Neuronal stem cell (in vitro differentiated cells): ENCODE data around the gene ENTPD6.

ENCODE experiments used
- DNase-seq: peaks from one replicate; pipeline ENCODE4 v3.0.0-alpha.2; 2013; ENCODE audit warnings: low spot score
- H2AFZ ChIP-seq: one replicate; pipeline ENCODE4 v1.6.1; 2013; ENCODE audit warnings: mild to moderate bottlenecking, low read length, inconsistent platforms
- H2AK5ac ChIP-seq: 2 replicates; pipeline ENCODE4 v1.6.1; 2013; ENCODE audit warnings: low read depth, mild to moderate bottlenecking, inconsistent platforms, low read length, moderate library complexity, mixed read lengths
- H2BK120ac ChIP-seq: 2 replicates; pipeline ENCODE4 v1.6.1; 2013; ENCODE audit warnings: low read depth, mild to moderate bottlenecking, inconsistent platforms, low read length, moderate library complexity, mixed read lengths
- H2BK12ac ChIP-seq: one replicate; pipeline ENCODE4 v1.6.1; 2013; ENCODE audit warnings: low read length, inconsistent platforms
- H2BK15ac ChIP-seq: 2 replicates; pipeline ENCODE4 v1.6.1; 2013; ENCODE audit warnings: mild to moderate bottlenecking, low read length, inconsistent platforms, mixed read lengths
- H2BK5ac ChIP-seq: one replicate; pipeline ENCODE4 v1.6.1; 2013; ENCODE audit warnings: inconsistent platforms, mild to moderate bottlenecking, low read length, moderate library complexity
- H3K14ac ChIP-seq: one replicate; pipeline ENCODE4 v1.6.1; 2013; ENCODE audit warnings: low read length, inconsistent platforms
- H3K18ac ChIP-seq: 2 replicates; pipeline ENCODE4 v1.6.1; 2013; ENCODE audit warnings: low read length, inconsistent platforms
- H3K23ac ChIP-seq: 2 replicates; pipeline ENCODE4 v1.6.1; 2013; ENCODE audit warnings: low read depth, mild to moderate bottlenecking, mixed read lengths, low read length, inconsistent platforms; ENCODE audit not compliant: poor library complexity
- H3K27ac ChIP-seq: replicated peaks from 3 replicates; pipeline ENCODE4 v1.5.1; 2013; ENCODE audit warnings: low read length, inconsistent platforms
- H3K27me3 ChIP-seq, 3 experiments: 2 replicates each; pipeline ENCODE4 v1.6.1; 2013; ENCODE audit warnings: low read length in 3 of 3, mild to moderate bottlenecking in 2 of 3, inconsistent platforms in 1 of 3, low read depth in 1 of 3, mixed read lengths in 1 of 3, moderate library complexity in 1 of 3; ENCODE audit not compliant: control insufficient read depth in 3 of 3, insufficient read depth in 3 of 3
- H3K36me3 ChIP-seq, 2 donors: replicated peaks in 1 of 2; 2 replicates each; pipeline ENCODE4 v1.6.1; 2013; ENCODE audit warnings: low read length in 2 of 2; ENCODE audit not compliant: control insufficient read depth in 2 of 2, insufficient read depth in 2 of 2
- H3K4ac ChIP-seq: 2 replicates; pipeline ENCODE4 v1.6.1; 2013; ENCODE audit warnings: inconsistent platforms, mild to moderate bottlenecking, low read length, moderate library complexity
- H3K4me1 ChIP-seq, 2 donors: 1 replicate in 1 of 2; 2 replicates in 1 of 2; pipeline ENCODE4 v1.6.1; 2013; ENCODE audit warnings: low read length in 2 of 2, low read depth in 1 of 2; ENCODE audit not compliant: control insufficient read depth in 2 of 2, insufficient read depth in 1 of 2
- H3K4me2 ChIP-seq: one replicate; pipeline ENCODE4 v1.6.1; 2013; ENCODE audit warnings: mild to moderate bottlenecking, low read length, inconsistent platforms; ENCODE audit not compliant: insufficient read depth, poor library complexity, severe bottlenecking
- H3K4me3 ChIP-seq, 2 donors: 2 replicates each; pipeline ENCODE4 v1.5.1; 2013; ENCODE audit warnings: low read length in 2 of 2, mild to moderate bottlenecking in 2 of 2, inconsistent platforms in 1 of 2, moderate library complexity in 1 of 2
- H3K79me1 ChIP-seq: one replicate; pipeline ENCODE4 v1.6.1; 2013; ENCODE audit warnings: low read depth, mild to moderate bottlenecking, inconsistent platforms, low read length, moderate library complexity
- H3K9ac ChIP-seq: one replicate; pipeline ENCODE4 v1.6.1; 2013; ENCODE audit warnings: mild to moderate bottlenecking, low read depth, low read length, inconsistent platforms; ENCODE audit not compliant: poor library complexity
- H3K9me3 ChIP-seq, 2 donors: replicated peaks in 1 of 2; 2 replicates each; pipeline versions ENCODE3 to v1.6.1; 2013; ENCODE audit warnings: low read length in 2 of 2, mild to moderate bottlenecking in 2 of 2, inconsistent platforms in 1 of 2, low read depth in 1 of 2, mixed read lengths in 1 of 2, moderate library complexity in 1 of 2; ENCODE audit not compliant: control insufficient read depth in 2 of 2, insufficient read depth in 1 of 2
- H4K8ac ChIP-seq: one replicate; pipeline ENCODE4 v1.6.1; 2013; ENCODE audit warnings: low read depth, mild to moderate bottlenecking, inconsistent platforms, low read length, moderate library complexity
- H4K91ac ChIP-seq: one replicate; pipeline ENCODE4 v1.6.1; 2013; ENCODE audit warnings: low read length, low read depth, mild to moderate bottlenecking, inconsistent platforms; ENCODE audit not compliant: poor library complexity
- WGBS, 2 donors: extraction: QIAGEN DNeasy Blood & Tissue Kit; methylation state at CpG; one replicate each; pipeline ENCODE4 v1.1.7; 2013; ENCODE audit warnings: missing lambda C conversion rate in 2 of 2, mixed read lengths in 1 of 2; ENCODE audit not compliant: insufficient read length in 2 of 2, insufficient replicate concordance in 1 of 2; ENCODE audit errors: extremely low coverage in 2 of 2; 5-methylcytosine and 5-hydroxymethylcytosine counted together

ENTPD6 gene

GRCh38 chr20:25197183-25197869 is 1.8 kb downstream of the ENTPD6 start:
- Histone ChIP-seq H2AK5ac (no peak overlapping the region), H2BK12ac (no peak overlapping the region), H4K8ac (no peak overlapping the region), H2AFZ (no peak overlapping the region), H3K9me3 (peaks cover 0 to 8% of the 10 kb centered on the region in 2 donors), H3K4me1 (peaks cover 14 to 15% of the 10 kb centered on the region in 2 donors), H2BK5ac (no peak overlapping the region), H3K36me3 (peaks cover 0 to 7% of the 10 kb centered on the region in 2 donors), H2BK120ac (no peak overlapping the region), H3K79me1 (peaks cover 2% of the 10 kb centered on the region), H3K4ac (no peak overlapping the region), H3K27me3 (peaks cover 0 to under 1% (median 0%) of the 10 kb centered on the region in 3 experiments), H3K9ac (no peak overlapping the region), H3K4me2 (peak overlapping the region; percentile 92), H4K91ac (no peak overlapping the region), H3K23ac (peak overlapping the region; percentile 8), H3K18ac (peak overlapping the region; percentile 21), H2BK15ac (no peak overlapping the region), H3K14ac (no peak overlapping the region), H3K4me3 (no peak overlapping the region), H3K27ac (no peak overlapping the region)
- no CpG with 5 or more reads among the region's 3 CpGs for WGBS, 2 donors
- DNase-seq: no peak

DNA sequence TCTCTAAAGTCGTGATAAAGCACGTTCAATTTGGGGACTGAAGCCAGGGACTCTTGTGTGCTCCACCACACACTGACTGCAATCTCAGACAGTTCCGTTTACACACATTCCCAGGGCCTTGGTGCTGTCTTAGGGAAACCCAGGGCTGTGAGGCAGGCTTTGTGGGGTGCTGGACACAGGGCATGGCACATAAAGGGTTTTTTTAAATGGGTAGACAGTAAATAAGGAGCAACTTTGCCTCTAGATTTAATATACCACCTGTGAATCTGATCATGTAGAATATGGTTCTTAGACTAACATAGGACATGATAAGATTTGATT is 2.3 kb downstream of the ENTPD6 start:
- no peak overlapping the region for H2AFZ ChIP-seq
- H3K4me1 ChIP-seq: peaks cover 14 to 15% of the 10 kb centered on the region in 2 donors
- H3K4ac ChIP-seq: no peak overlapping the region
- H3K79me1 ChIP-seq: peaks cover 2% of the 10 kb centered on the region
- no peak overlapping the region for H3K23ac ChIP-seq
- no peak overlapping the region for H2BK120ac ChIP-seq
- H2BK12ac ChIP-seq: no peak overlapping the region
- H4K91ac ChIP-seq: no peak overlapping the region
- no peak for DNase-seq
- no peak overlapping the region for H4K8ac ChIP-seq
- no peak overlapping the region for H3K14ac ChIP-seq
- no peak overlapping the region for H3K9ac ChIP-seq
- H2BK5ac ChIP-seq: no peak overlapping the region
- H3K27me3 ChIP-seq: no peaks in the 10 kb centered on the region
- H3K4me2 ChIP-seq: no peak overlapping the region
- H3K4me3 ChIP-seq: no peak overlapping the region
- peaks cover 0 to 13% of the 10 kb centered on the region in 2 donors for H3K9me3 ChIP-seq
- no peak overlapping the region for H2BK15ac ChIP-seq
- H3K27ac ChIP-seq: no peak overlapping the region
- H3K36me3 ChIP-seq: peaks cover 0 to 7% of the 10 kb centered on the region in 2 donors
- no CpG with 5 or more reads among the region's 3 CpGs for WGBS, 2 donors
- H2AK5ac ChIP-seq: no peak overlapping the region
- H3K18ac ChIP-seq: no peak overlapping the region

DNA sequence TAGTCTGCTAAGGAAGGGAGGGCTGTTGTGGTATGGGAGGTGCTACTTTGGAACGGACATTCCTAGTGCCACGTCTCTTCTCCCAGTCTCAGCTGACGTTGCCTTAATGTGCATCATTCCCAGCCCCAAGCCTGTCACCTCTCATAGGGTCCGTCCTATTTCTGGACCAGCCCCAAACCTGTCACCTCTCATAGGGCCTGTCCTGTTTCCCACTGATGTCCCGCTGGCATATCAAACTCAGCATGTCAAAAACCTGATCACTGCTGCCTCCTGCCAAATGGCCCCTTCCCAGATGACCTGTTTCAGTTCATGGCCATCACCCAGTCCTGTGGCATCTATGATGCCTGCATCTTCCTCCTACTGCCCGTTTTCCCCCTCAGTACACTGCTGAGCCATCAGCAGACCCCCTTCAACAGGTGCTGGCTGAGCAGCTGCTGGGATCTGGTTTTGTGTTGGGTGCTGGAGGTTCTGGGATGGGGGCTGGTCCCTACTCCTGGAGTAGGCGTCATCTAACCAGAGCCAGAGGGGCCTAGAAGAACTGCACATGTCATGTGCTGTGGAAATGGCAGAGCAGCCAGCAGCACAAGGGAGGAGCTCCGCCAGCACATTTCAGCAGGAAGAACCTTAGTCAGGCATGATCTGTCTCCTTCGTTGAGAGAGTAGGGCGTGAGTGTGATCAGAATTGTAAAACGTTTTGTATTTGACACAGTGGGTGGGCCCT is 3.3 kb downstream of the ENTPD6 start:
- H3K23ac ChIP-seq: no peak overlapping the region
- H3K4me1 ChIP-seq: peaks cover 14 to 15% of the 10 kb centered on the region in 2 donors
- WGBS, 2 donors: no CpG with 5 or more reads among the region's 11 CpGs
- DNase-seq: no peak
- H3K4me2 ChIP-seq: no peak overlapping the region
- H2AK5ac ChIP-seq: no peak overlapping the region
- peak overlapping the region; percentile 32 for H3K9ac ChIP-seq
- H3K18ac ChIP-seq: peak overlapping the region; percentile 79
- no peak overlapping the region for H2BK120ac ChIP-seq
- no peak overlapping the region for H2AFZ ChIP-seq
- H3K4me3 ChIP-seq: no peak overlapping the region
- H2BK15ac ChIP-seq: no peak overlapping the region
- no peak overlapping the region for H2BK12ac ChIP-seq
- peaks cover 0 to 7% of the 10 kb centered on the region in 2 donors for H3K36me3 ChIP-seq
- no peak overlapping the region for H4K8ac ChIP-seq
- peak overlapping the region; percentile 2 for H2BK5ac ChIP-seq
- no peak overlapping the region for H4K91ac ChIP-seq
- H3K79me1 ChIP-seq: peaks cover 2% of the 10 kb centered on the region
- no peak overlapping the region for H3K27ac ChIP-seq
- no peak overlapping the region for H3K4ac ChIP-seq
- H3K27me3 ChIP-seq: no peaks in the 10 kb centered on the region
- H3K14ac ChIP-seq: no peak overlapping the region
- peaks cover 0 to 16% of the 10 kb centered on the region in 2 donors for H3K9me3 ChIP-seq

DNA sequence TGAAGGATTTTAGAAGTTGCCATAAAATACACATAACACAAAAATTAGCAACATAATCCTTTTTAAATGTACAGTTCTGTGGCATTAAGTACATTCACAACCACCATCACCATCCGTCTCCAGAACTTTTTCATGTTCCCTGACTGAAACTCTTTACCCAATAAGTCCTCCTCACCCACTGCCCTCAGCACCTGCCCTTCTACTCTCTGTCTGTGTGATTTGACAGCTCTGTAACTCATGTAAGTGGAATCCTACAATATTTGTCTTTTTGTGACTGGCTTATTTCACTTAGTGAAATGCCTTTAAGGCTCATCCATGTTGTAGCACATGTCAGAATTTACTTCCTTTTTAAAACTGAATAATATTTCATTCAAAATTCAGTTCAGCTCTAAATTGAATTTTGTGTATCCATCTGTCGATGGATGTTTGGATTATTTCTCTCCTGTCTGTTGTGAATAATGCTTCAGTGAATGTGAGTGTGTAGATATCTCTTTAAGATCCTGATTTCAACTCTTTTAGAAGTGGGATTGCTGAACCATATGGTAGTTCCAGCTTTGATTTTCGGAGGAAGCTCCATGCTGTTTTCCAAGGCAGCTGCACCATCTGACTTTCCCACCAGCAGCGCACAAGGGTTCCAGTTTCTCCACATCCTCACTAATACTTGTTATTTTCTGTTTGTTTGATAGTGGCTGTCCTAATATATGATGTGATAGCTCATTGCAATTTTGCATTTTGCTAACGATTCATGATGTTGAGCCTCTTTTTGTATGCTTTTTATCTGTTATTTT is 4.2 kb downstream of the ENTPD6 start:
- H3K4me2 ChIP-seq: no peak overlapping the region
- no peak overlapping the region for H4K91ac ChIP-seq
- no CpG with 5 or more reads among the region's 5 CpGs for WGBS, 2 donors
- no peak overlapping the region for H2AFZ ChIP-seq
- H3K14ac ChIP-seq: no peak overlapping the region
- H3K18ac ChIP-seq: no peak overlapping the region
- peaks cover 0 to 7% of the 10 kb centered on the region in 2 donors for H3K36me3 ChIP-seq
- H3K9ac ChIP-seq: no peak overlapping the region
- H3K4me3 ChIP-seq: no peak overlapping the region
- no peaks in the 10 kb centered on the region for H3K27me3 ChIP-seq
- DNase-seq: no peak
- no peak overlapping the region for H2BK5ac ChIP-seq
- H2BK12ac ChIP-seq: no peak overlapping the region
- no peak overlapping the region for H4K8ac ChIP-seq
- H3K4ac ChIP-seq: no peak overlapping the region
- H3K9me3 ChIP-seq: peaks cover 0 to 16% of the 10 kb centered on the region in 2 donors
- peaks cover 14 to 17% of the 10 kb centered on the region in 2 donors for H3K4me1 ChIP-seq
- H3K27ac ChIP-seq: no peak overlapping the region
- no peak overlapping the region for H3K23ac ChIP-seq
- no peak overlapping the region for H2BK120ac ChIP-seq
- peaks cover 2% of the 10 kb centered on the region for H3K79me1 ChIP-seq
- H2AK5ac ChIP-seq: no peak overlapping the region
- H2BK15ac ChIP-seq: no peak overlapping the region
